ENCODE measurements around the gene SPTBN2. TPM values are rescaled to one million over a fixed set of nuclear protein-coding genes. Genes with fewer than 3 reads are reported as not detected.

The SPTBN2 gene
- total and polyA plus RNA-seq, 4 donors, result 34.6 to 88.2 (median 74.1) TPM

GRCh38 chr11:66637557-66638176, 91.3 kb downstream of the SPTBN2 start:
- Histone ChIP-seq H3K27ac (ENCODE audit: low read depth, low read length) (peak overlapping the region; percentile 90), H3K36me3 (ENCODE audit: control insufficient read depth, insufficient read depth, low read length) (peaks cover 20% of the 10 kb centered on the region), H3K4me3 (ENCODE audit: low read depth, low read length) (peak overlapping the region; percentile 90), H3K4me1 (ENCODE audit: control insufficient read depth, insufficient read depth, low read length) (peaks cover 13% of the 10 kb centered on the region), H3K27me3 (ENCODE audit: control insufficient read depth, insufficient read depth, low read length) (no peaks in the 10 kb centered on the region), H3K9me3 (ENCODE audit: control insufficient read depth, insufficient read depth, low read length) (no peaks in the 10 kb centered on the region)
- 13% methylated on average over 7 of the region's 12 CpGs for WGBS (ENCODE audit: insufficient coverage)
- DNase-seq (ENCODE audit: low read depth in 4 of 6, low spot score in 6 of 6), result no peak

- H3K4me3 ChIP-seq (ENCODE audit: low read depth, low read length), result no peak overlapping the region
- H3K27me3 ChIP-seq (ENCODE audit: control insufficient read depth, insufficient read depth, low read length), result no peaks in the 10 kb centered on the region
- no peaks in the 10 kb centered on the region for H3K9me3 ChIP-seq (ENCODE audit: control insufficient read depth, insufficient read depth, low read length)
- peaks cover 28% of the 10 kb centered on the region for H3K36me3 ChIP-seq (ENCODE audit: control insufficient read depth, insufficient read depth, low read length)
- no peak overlapping the region for H3K27ac ChIP-seq (ENCODE audit: low read depth, low read length)
- peaks cover 13% of the 10 kb centered on the region for H3K4me1 ChIP-seq (ENCODE audit: control insufficient read depth, insufficient read depth, low read length)
- DNase-seq (ENCODE audit: low read depth in 4 of 6, low spot score in 6 of 6), result no peak
- WGBS (ENCODE audit: insufficient coverage), result 78% methylated on average over 2 of the region's 3 CpGs
Measured at GRCh38 chr11:66636411-66636810, 92.6 kb downstream of the SPTBN2 start.

Small RNA genes within 50 kb of the gene (small RNA-seq; reads per million reads assigned to genes)
- gene RN7SL12P (ENCODE audit: low replicate concordance), result not detected

Other genes with a start within 250 kb of the SPTBN2 start
- gene DPP3, start 248.8 kb downstream of the SPTBN2 start, total RNA-seq, result 10 to 100 TPM; 23.3 to 25.1 TPM
- gene DPP3, start 248.8 kb downstream of the SPTBN2 start, polyA plus RNA-seq (ENCODE audit: insufficient read length in 2 of 2), result 10 to 100 TPM; 32.5 to 37.1 TPM
- gene BBS1, start 218.6 kb downstream of the SPTBN2 start, total RNA-seq, result 10 to 100 TPM; 39.8 to 61.1 TPM
- gene BBS1, start 218.6 kb downstream of the SPTBN2 start, polyA plus RNA-seq (ENCODE audit: insufficient read length in 2 of 2), result 10 to 100 TPM; 50.1 to 77.1 TPM
- 1 to 10 TPM; 6.3 to 7.5 TPM for gene ZDHHC24, start 183.2 kb downstream of the SPTBN2 start, total RNA-seq
- gene ZDHHC24, start 183.2 kb downstream of the SPTBN2 start, polyA plus RNA-seq (ENCODE audit: insufficient read length in 2 of 2), result 10 to 100 TPM in 1 of 2 donors, 1 to 10 TPM in 1; 8.6 to 13.2 TPM
- under 1 TPM; 0.10 to 0.33 TPM for gene ACTN3, start 182.3 kb downstream of the SPTBN2 start, total RNA-seq
- under 1 TPM; 0.38 to 0.39 TPM for gene ACTN3, start 182.3 kb downstream of the SPTBN2 start, polyA plus RNA-seq (ENCODE audit: insufficient read length in 2 of 2)
- 100 to 1,000 TPM in 1 of 2 donors, 10 to 100 TPM in 1; 50.2 to 102 TPM for gene CTSF, start 160.6 kb downstream of the SPTBN2 start, total RNA-seq
- 10 to 100 TPM; 79.4 to 80.3 TPM for gene CTSF, start 160.6 kb downstream of the SPTBN2 start, polyA plus RNA-seq (ENCODE audit: insufficient read length in 2 of 2)
- gene CCDC87, start 136.2 kb downstream of the SPTBN2 start, total RNA-seq, result under 1 TPM; 0.59 to 0.77 TPM
- gene CCDC87, start 136.2 kb downstream of the SPTBN2 start, polyA plus RNA-seq (ENCODE audit: insufficient read length in 2 of 2), result under 1 TPM; 0.21 to 0.32 TPM
- gene CCS, start 136.0 kb downstream of the SPTBN2 start, total RNA-seq, result 10 to 100 TPM; 17.0 to 76.3 TPM
- 10 to 100 TPM; 47.0 to 81.4 TPM for gene CCS, start 136.0 kb downstream of the SPTBN2 start, polyA plus RNA-seq (ENCODE audit: insufficient read length in 2 of 2)
- 10 to 100 TPM; 34.8 to 51.1 TPM for gene RBM14, start 112.6 kb downstream of the SPTBN2 start, total RNA-seq
- 10 to 100 TPM; 67.5 to 93.8 TPM for gene RBM14, start 112.6 kb downstream of the SPTBN2 start, polyA plus RNA-seq (ENCODE audit: insufficient read length in 2 of 2)
- 100 to 1,000 TPM in 1 of 2 donors, 10 to 100 TPM in 1; 93.0 to 143 TPM for gene RBM4, start 90.5 kb downstream of the SPTBN2 start, total RNA-seq
- 100 to 1,000 TPM; 195 to 204 TPM for gene RBM4, start 90.5 kb downstream of the SPTBN2 start, polyA plus RNA-seq (ENCODE audit: insufficient read length in 2 of 2)
- 10 to 100 TPM; 45.1 to 53.2 TPM for gene RBM4B, start 51.3 kb downstream of the SPTBN2 start, total RNA-seq
- gene RBM4B, start 51.3 kb downstream of the SPTBN2 start, polyA plus RNA-seq (ENCODE audit: insufficient read length in 2 of 2), result 10 to 100 TPM; 77.5 to 89.0 TPM
- 10 to 100 TPM in 1 of 2 donors, 1 to 10 TPM in 1; 9.8 to 17.5 TPM for gene RCE1, start 114.2 kb upstream of the SPTBN2 start, total RNA-seq
- gene RCE1, start 114.2 kb upstream of the SPTBN2 start, polyA plus RNA-seq (ENCODE audit: insufficient read length in 2 of 2), result 10 to 100 TPM; 22.6 to 32.1 TPM
- 10 to 100 TPM; 17.8 to 42.2 TPM for gene LRFN4, start 127.8 kb upstream of the SPTBN2 start, total RNA-seq
- 10 to 100 TPM; 76.6 to 76.9 TPM for gene LRFN4, start 127.8 kb upstream of the SPTBN2 start, polyA plus RNA-seq (ENCODE audit: insufficient read length in 2 of 2)
- gene PC, start 229.2 kb upstream of the SPTBN2 start, total RNA-seq, result 10 to 100 TPM; 33.9 to 49.1 TPM
- 10 to 100 TPM; 60.0 to 71.8 TPM for gene PC, start 229.2 kb upstream of the SPTBN2 start, polyA plus RNA-seq (ENCODE audit: insufficient read length in 2 of 2)
- gene C11orf86, start 246.1 kb upstream of the SPTBN2 start, total RNA-seq, result under 1 TPM in 1 of 2 donors, not detected in 1; 0.39 TPM
- under 1 TPM; 0.18 to 0.29 TPM for gene C11orf86, start 246.1 kb upstream of the SPTBN2 start, polyA plus RNA-seq (ENCODE audit: insufficient read length in 2 of 2)

Measured in spinal cord (tissue), 10 donors.